Anterior cingulate cortex (tissue), 58 donors: Measurements from ENCODE around the gene SMARCD1.
"Not testable (repeated sequence)": the region's sequence is repeated elsewhere in the genome, so short reads cannot be mapped to it uniquely, and the experiment has no call there.

ENCODE experiments used
- DNase-seq, 58 donors: peaks; one replicate each; lab custom pipeline; 2025; lab: John Stamatoyannopoulos, UW

The SMARCD1 gene

GRCh38 chr12:50074936-50075807 lies 10.0 kb upstream of the SMARCD1 start:
- DNase-seq, result peak in 57 of 58 donors; percentile 15 to 79 (median 63)

- DNase-seq, result no peak
Measured at GRCh38 chr12:50075808-50076170, 9.4 kb upstream of the SMARCD1 start.

- DNase-seq, result no peak
Measured at GRCh38 chr12:50077099-50077498, 8.0 kb upstream of the SMARCD1 start.

GRCh38 chr12:50078281-50078680 lies 6.9 kb upstream of the SMARCD1 start:
- DNase-seq, result no peak

GRCh38 chr12:50079771-50080170 lies 5.4 kb upstream of the SMARCD1 start:
- no peak for DNase-seq

- DNase-seq, result no peak
Measured at GRCh38 chr12:50081096-50081808, 3.9 kb upstream of the SMARCD1 start.

GRCh38 chr12:50082644-50083043 lies 2.5 kb upstream of the SMARCD1 start:
- DNase-seq, result no peak

GRCh38 chr12:50083301-50083700 lies 1.8 kb upstream of the SMARCD1 start:
- DNase-seq, result no peak

GRCh38 chr12:50084409-50084774 lies 750 bp upstream of the SMARCD1 start:
- not testable (repeated sequence) for DNase-seq

- DNase-seq, result peak in 1 of 58 donors; percentile 50
Measured at GRCh38 chr12:50085615-50086072, 502 bp downstream of the SMARCD1 start.

- DNase-seq, result no peak
Measured at GRCh38 chr12:50086148-50086547, 1.0 kb downstream of the SMARCD1 start.

- DNase-seq, result no peak
Measured at GRCh38 chr12:50087151-50087550, 2.0 kb downstream of the SMARCD1 start.

GRCh38 chr12:50087995-50088394 lies 2.9 kb downstream of the SMARCD1 start:
- no peak for DNase-seq

- DNase-seq, result peak in 19 of 58 donors; percentile 9 to 62 (median 22)
Measured at GRCh38 chr12:50088577-50089335, 3.6 kb downstream of the SMARCD1 start.

- no peak for DNase-seq
Measured at GRCh38 chr12:50089730-50090129, 4.6 kb downstream of the SMARCD1 start.

- DNase-seq, result no peak
Measured at GRCh38 chr12:50090391-50090790, 5.2 kb downstream of the SMARCD1 start.

GRCh38 chr12:50097952-50098351 lies 12.8 kb downstream of the SMARCD1 start:
- DNase-seq, result no peak

GRCh38 chr12:50099302-50100008 lies 14.3 kb downstream of the SMARCD1 start:
- DNase-seq, result no peak

GRCh38 chr12:50100561-50100960 lies 15.4 kb downstream of the SMARCD1 start:
- no peak for DNase-seq

GRCh38 chr12:50101663-50102062 lies 16.5 kb downstream of the SMARCD1 start:
- DNase-seq, result peak in 3 of 58 donors; percentile 8 to 36 (median 19)
